H1 (cell line): ENCODE data around the gene CDK5RAP2. TPM values are rescaled to one million over a fixed set of nuclear protein-coding genes. Genes with fewer than 3 reads are reported as not detected.

Experiments
- CHD1 ChIP-seq: IDR thresholded peaks from 2 replicates; pipeline ENCODE4 v1.6.1; 2012; ENCODE audit warnings: low read depth, low read length, improper control_type of control experiment
- FOSL1 ChIP-seq: IDR thresholded peaks from 2 replicates; pipeline ENCODE4 v1.6.1; 2011; ENCODE audit warnings: mild to moderate bottlenecking, low read depth, low read length, moderate library complexity; ENCODE audit not compliant: insufficient read depth
- SIRT6 ChIP-seq: IDR thresholded peaks from one replicate; pipeline ENCODE4 v1.7.1; 2012; ENCODE audit warnings: low read length, inconsistent platforms
- polyA plus RNA-seq, 7 experiments: library from polyadenylated mRNA; depleted of rRNA in 3 of 7; stranded (reverse) in 5 of 7; unstranded in 2 of 7; fragments of >200 nt in 5 of 7; fragments of 200-250 nt in 2 of 7; gene quantifications; 1 replicate in 5 of 7; 2 replicates in 1 of 7; 4 replicates in 1 of 7; pipeline versions ENCODE4 v1.2.1 to v1.2.3, GENCODE V29; 2011 to 2013; ENCODE audit warnings: missing spikeins in 2 of 7, mixed read lengths in 2 of 7
- total RNA-seq: library from RNA; stranded (reverse); fragmentation: NEBNext Ultra II Directional; extraction: Animal tissue kit (Norgen Biotek cat#: 25700); gene quantifications from 2 replicates; pipeline ENCODE4 v1.2.1, GENCODE V29; 2021

The CDK5RAP2 gene
- total and polyA plus RNA-seq, 2 of the 8 experiments (the other 6 are each of a cell fraction or from before 2014, with no cell fraction given), result 19.8 to 49.4 TPM

- TF ChIP-seq CHD1, result no peak
- TF ChIP-seq SIRT6, result no peak
- TF ChIP-seq FOSL1, result no peak
These were observed 98.7 kb downstream of the CDK5RAP2 start (continued) for GRCh38 chr9:120481248-120481647.
